ENCODE results near the gene NPFF. TPM values are rescaled to one million over a fixed set of nuclear protein-coding genes. Genes with fewer than 3 reads are reported as not detected.

Gene NPFF
- total and polyA plus RNA-seq, 2 of the 13 experiments (the other 11 are each of a cell fraction or from before 2014, with no cell fraction given), result not detected

DNA sequence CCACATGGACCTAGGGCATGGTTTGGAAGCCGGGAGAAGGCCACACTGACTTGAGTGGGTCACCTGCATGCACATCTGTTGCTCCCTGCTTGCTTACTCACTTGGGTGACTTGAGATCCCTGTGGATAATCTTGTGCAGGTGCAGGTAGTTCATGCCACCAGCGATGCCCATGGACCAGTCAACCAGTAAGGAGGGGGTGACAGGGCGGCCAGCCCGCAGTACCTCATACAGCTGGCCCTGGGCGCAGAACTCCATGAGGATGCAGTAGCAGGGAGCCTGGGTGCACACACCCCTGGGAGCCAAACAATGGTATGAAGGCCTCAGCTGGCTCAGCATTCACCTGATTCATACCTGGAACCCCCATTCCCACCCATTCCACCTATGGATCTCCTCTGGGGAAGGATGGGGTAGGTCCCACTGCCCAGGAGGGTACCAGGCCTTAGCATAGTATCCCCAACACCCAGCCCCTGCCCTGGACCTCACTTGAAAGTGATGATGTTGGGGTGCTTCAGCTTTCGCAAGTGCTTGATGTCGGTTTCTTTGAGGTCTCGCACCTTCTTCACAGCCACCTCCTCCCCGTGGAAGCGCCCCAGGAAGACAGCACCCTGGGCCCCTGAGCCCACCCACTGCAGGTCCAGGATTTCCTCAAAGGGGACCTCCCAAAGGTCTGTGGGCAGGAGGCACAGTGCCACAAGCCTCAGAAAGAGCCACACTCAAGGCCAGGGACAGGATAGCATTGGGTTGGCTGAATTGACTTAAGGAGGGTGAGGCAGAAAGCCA lies 21.1 kb downstream of the NPFF start:
- no peaks in the 10 kb centered on the region for H3K9me3 ChIP-seq (ENCODE audit: low read length)
- in situ Hi-C loops (cut with HindIII; ENCODE audit: extremely low pct_ligation_motif_present, low pct_unique_long_range_greater_than_20kb), result no loop called here
- no peak overlapping the region for H3K9ac ChIP-seq (ENCODE audit: insufficient read depth, low read depth, low read length)
- CTCF ChIA-PET (ENCODE audit: low intra/inter-chr PET ratio, low total read pairs), result no interaction called here
- ATAC-seq (peak; percentile 3), FAIRE-seq (no peak), DNase-seq (ENCODE audit: low spot score) (no peak)
- no peak overlapping the region for H3K4me3 ChIP-seq (replicated peaks in 1 of 3; ENCODE audit: insufficient read depth in 1 of 3, low read depth in 2 of 3, low read length in 3 of 3)
- H3K4me1 ChIP-seq (ENCODE audit: insufficient read depth, low read length), result no peaks in the 10 kb centered on the region
- H3K79me2 ChIP-seq (ENCODE audit: insufficient read depth, low read length), result no peaks in the 10 kb centered on the region
- no peak overlapping the region for H3K4me2 ChIP-seq (ENCODE audit: low read depth, low read length)
- no peak overlapping the region for H2AFZ ChIP-seq (ENCODE audit: low read length)
- no peaks in the 10 kb centered on the region for H3K27me3 ChIP-seq (ENCODE audit: control insufficient read depth in 1 of 2, insufficient read depth in 2 of 2, low read length in 2 of 2)
- peaks cover 4 to 16% of the 10 kb centered on the region in 2 experiments; a peak in 3 of 5 replicates for H3K36me3 ChIP-seq (replicated peaks in 1 of 2; ENCODE audit: control insufficient read depth in 1 of 2, insufficient read depth in 2 of 2, low read length in 2 of 2)
- POLR2A ChIA-PET, result interaction anchor here (1.2 kb wide), 1 partner anchor 15 kb away, joined by 7 read pairs; the partner anchor contains the start of gene TARBP2
- 97% methylated on average over 5 of the region's 10 CpGs for WGBS (ENCODE audit: low lambda C conversion rate)
- TF ChIP-seq POLR2A (IDR thresholded peaks at IDR 0.05; ENCODE audit: insufficient read depth in 1 of 2, low read depth in 2 of 2, low read length in 2 of 2) (peak in 1 of 2 experiments; percentile 24; a peak in 2 of 4 replicates), RBM22 (optimal IDR thresholded peaks at IDR 0.05; ENCODE audit: low read length) (peak; percentile 36), SP1 (IDR thresholded peaks at IDR 0.05) (no peak), SP1 (CRISPR knock-in tag; IDR thresholded peaks at IDR 0.05) (no peak), POLR2AphosphoS5 (IDR thresholded peaks at IDR 0.05; ENCODE audit: low read depth, low read length) (0 out of 2 replicates have a peak, but pooled peaks have one; percentile 23), SSRP1 (CRISPR knock-in tag; IDR thresholded peaks at IDR 0.05) (peak; percentile 45; the same call in 1 of the 2 replicates), ZSCAN20 (CRISPR knock-in tag; IDR thresholded peaks at IDR 0.05; ENCODE audit: borderline replicate concordance) (no peak)
- TF ChIP-seq, protein P1, sequence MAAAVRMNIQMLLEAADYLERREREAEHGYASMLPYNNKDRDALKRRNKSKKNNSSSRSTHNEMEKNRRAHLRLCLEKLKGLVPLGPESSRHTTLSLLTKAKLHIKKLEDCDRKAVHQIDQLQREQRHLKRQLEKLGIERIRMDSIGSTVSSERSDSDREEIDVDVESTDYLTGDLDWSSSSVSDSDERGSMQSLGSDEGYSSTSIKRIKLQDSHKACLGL (CRISPR knock-in tag; IDR thresholded peaks at IDR 0.05), result no peak
- intact Hi-C loops (cut with micrococcal nuclease; ENCODE audit: unreplicated experiment), result no loop called here
- H3K27ac ChIP-seq (ENCODE audit: extremely low read length, insufficient read depth, low read length), result no peak overlapping the region
- no TSS peak for BruUV-seq (replicated peaks)
- peaks cover 7% of the 10 kb centered on the region; the same call in 1 of the 2 replicates for H4K20me1 ChIP-seq (ENCODE audit: insufficient read depth, low read length)
